Neural progenitor cell (in vitro differentiated cells): Measurements from ENCODE around the gene STKLD1. TPM values are rescaled to one million over a fixed set of nuclear protein-coding genes. Genes with fewer than 3 reads are reported as not detected.
A peak's percentile ranks its signal among the peaks of the same experiment; 100 is the strongest.
"Not testable (repeated sequence)": the region's sequence is repeated elsewhere in the genome, so short reads cannot be mapped to it uniquely, and the experiment has no call there.

Experiments
- DNase-seq: peaks from one replicate; pipeline ENCODE4 v3.0.0-alpha.2; 2016; ENCODE audit warnings: low spot score
- H2AFZ ChIP-seq: fragments of 200-600 bp; sonication (generic); replicated peaks from 2 replicates; pipeline ENCODE4 v1.6.1; 2016; ENCODE audit warnings: antibody characterized with exemption
- H3F3A ChIP-seq: fragments of 200-600 bp; sonication (generic); 2 replicates; pipeline ENCODE4 v1.6.1; 2016; ENCODE audit warnings: antibody characterized with exemption, low read depth
- H3K27ac ChIP-seq: fragments of 200-600 bp; sonication (generic); 2 replicates; pipeline ENCODE4 v1.5.1; 2016; ENCODE audit warnings: mild to moderate bottlenecking
- H3K27me3 ChIP-seq: fragments of 200-600 bp; sonication (generic); 2 replicates; pipeline ENCODE4 v1.6.1; 2016; ENCODE audit warnings: mild to moderate bottlenecking, moderate library complexity
- H3K36me3 ChIP-seq: fragments of 200-600 bp; sonication (generic); 2 replicates; pipeline ENCODE4 v1.5.1; 2016
- H3K4me1 ChIP-seq: fragments of 200-600 bp; sonication (generic); 2 replicates; pipeline ENCODE4 v1.6.1; 2016; ENCODE audit warnings: mixed run types
- H3K4me2 ChIP-seq: fragments of 200-600 bp; sonication (generic); 2 replicates; pipeline ENCODE4 v1.6.1; 2016
- H3K4me3 ChIP-seq: fragments of 200-600 bp; sonication (generic); 2 replicates; pipeline ENCODE4 v1.5.1; 2016
- H3K79me2 ChIP-seq: fragments of 200-600 bp; sonication (generic); 2 replicates; pipeline ENCODE4 v1.6.1; 2016; ENCODE audit warnings: low read depth
- H3K9ac ChIP-seq: fragments of 200-600 bp; sonication (generic); 2 replicates; pipeline ENCODE4 v1.6.1; 2016
- H3K9me3 ChIP-seq: fragments of 200-600 bp; sonication (generic); 2 replicates; pipeline ENCODE4 v1.5.1; 2016; ENCODE audit warnings: low read depth
- H4K20me1 ChIP-seq: fragments of 200-600 bp; sonication (generic); 2 replicates; pipeline ENCODE4 v1.6.1; 2016; ENCODE audit warnings: low read depth
- H3K27ac Mint-ChIP-seq: 3 replicates; pipeline ENCODE4 v1.8.0; 2021; ENCODE audit warnings: mixed read lengths
- H3K27me3 Mint-ChIP-seq: 2 replicates; pipeline ENCODE4 v1.8.0; 2022; ENCODE audit warnings: low read depth, mild to moderate bottlenecking, inconsistent platforms, moderate library complexity, mixed read lengths; ENCODE audit not compliant: insufficient read depth
- H3K36me3 Mint-ChIP-seq: 3 replicates; pipeline ENCODE4 v1.8.0; 2021; ENCODE audit warnings: mixed read lengths
- H3K4me1 Mint-ChIP-seq: 3 replicates; pipeline ENCODE4 v1.8.0; 2021; ENCODE audit warnings: mixed read lengths
- H3K4me3 Mint-ChIP-seq: 3 replicates; pipeline ENCODE4 v1.8.0; 2021; ENCODE audit warnings: mild to moderate bottlenecking, moderate library complexity, mixed read lengths
- H3K9me3 Mint-ChIP-seq: 3 replicates; pipeline ENCODE4 v1.8.0; 2020; ENCODE audit warnings: mixed read lengths
- EZH2 ChIP-seq: fragments of 200-600 bp; sonication (generic); IDR thresholded peaks from 2 replicates; pipeline ENCODE4 v1.6.1; 2017; ENCODE audit warnings: antibody characterized with exemption, mild to moderate bottlenecking, moderate library complexity
- EZH2phosphoT487 ChIP-seq: fragments of 200-600 bp; sonication (generic); IDR thresholded peaks from 2 replicates; pipeline ENCODE4 v1.6.1; 2017; ENCODE audit warnings: antibody characterized with exemption
- total RNA-seq: library from RNA; depleted of rRNA; stranded (reverse); fragments of >200 nt; gene quantifications from 2 replicates; pipeline ENCODE4 v1.2.3, GENCODE V29; 2015; ENCODE audit warnings: low replicate concordance
- TF ChIP-seq, protein P1 (sequence below): fragments of 200-600 bp; sonication (generic); IDR thresholded peaks from 2 replicates; pipeline ENCODE4 v1.5.1; 2017; ENCODE audit warnings: antibody characterized with exemption, mild to moderate bottlenecking

STKLD1 gene
- 0.58 and 0.65 TPM in 2 replicates for total RNA-seq

- H3K27ac ChIP-seq, result peak within 1 kb of the TSS; percentile 91
- H3K4me3 ChIP-seq, result peak within 1 kb of the TSS; percentile 99
- H4K20me1 ChIP-seq, result peaks cover 47% of the 10 kb centered on the region
- H3K27me3 ChIP-seq, result peaks cover 13% of the 10 kb centered on the region
- DNase-seq, result peak; percentile 99
- H3K9ac ChIP-seq, result peak within 1 kb of the TSS; percentile 94
- no peaks in the 10 kb centered on the region for H3K9me3 ChIP-seq
- Mint-ChIP-seq H3K27me3 (peaks cover 4% of the 10 kb centered on the region), H3K4me1 (peaks cover 13% of the 10 kb centered on the region), H3K36me3 (peaks cover 7% of the 10 kb centered on the region), H3K4me3 (peak within 1 kb of the TSS; percentile 99), H3K27ac (peak within 1 kb of the TSS; percentile 94), H3K9me3 (no peaks in the 10 kb centered on the region)
- H3K4me2 ChIP-seq, result peak within 1 kb of the TSS; percentile 92
- no peaks in the 10 kb centered on the region for H3F3A ChIP-seq
- TF ChIP-seq, protein P1, sequence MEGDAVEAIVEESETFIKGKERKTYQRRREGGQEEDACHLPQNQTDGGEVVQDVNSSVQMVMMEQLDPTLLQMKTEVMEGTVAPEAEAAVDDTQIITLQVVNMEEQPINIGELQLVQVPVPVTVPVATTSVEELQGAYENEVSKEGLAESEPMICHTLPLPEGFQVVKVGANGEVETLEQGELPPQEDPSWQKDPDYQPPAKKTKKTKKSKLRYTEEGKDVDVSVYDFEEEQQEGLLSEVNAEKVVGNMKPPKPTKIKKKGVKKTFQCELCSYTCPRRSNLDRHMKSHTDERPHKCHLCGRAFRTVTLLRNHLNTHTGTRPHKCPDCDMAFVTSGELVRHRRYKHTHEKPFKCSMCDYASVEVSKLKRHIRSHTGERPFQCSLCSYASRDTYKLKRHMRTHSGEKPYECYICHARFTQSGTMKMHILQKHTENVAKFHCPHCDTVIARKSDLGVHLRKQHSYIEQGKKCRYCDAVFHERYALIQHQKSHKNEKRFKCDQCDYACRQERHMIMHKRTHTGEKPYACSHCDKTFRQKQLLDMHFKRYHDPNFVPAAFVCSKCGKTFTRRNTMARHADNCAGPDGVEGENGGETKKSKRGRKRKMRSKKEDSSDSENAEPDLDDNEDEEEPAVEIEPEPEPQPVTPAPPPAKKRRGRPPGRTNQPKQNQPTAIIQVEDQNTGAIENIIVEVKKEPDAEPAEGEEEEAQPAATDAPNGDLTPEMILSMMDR, result no peak
- TF ChIP-seq EZH2phosphoT487, result no peak
- no peak for TF ChIP-seq EZH2
- peaks cover 48% of the 10 kb centered on the region for H3K79me2 ChIP-seq
- no peaks in the 10 kb centered on the region for H3K36me3 ChIP-seq
- H2AFZ ChIP-seq, result peak within 1 kb of the TSS; percentile 57
- peaks cover 4% of the 10 kb centered on the region for H3K4me1 ChIP-seq
These were observed at the start of gene STKLD1, which contains the start of gene SURF4 for GRCh38 chr9:133375724-133376654. TSS of gene STKLD1 (plus strand) at chr9:133376366. CDS start at chr9:133376474, 108 bp downstream. TSS of gene SURF4 (minus strand) at chr9:133376060. CDS start at chr9:133375969, 91 bp downstream.

DNA sequence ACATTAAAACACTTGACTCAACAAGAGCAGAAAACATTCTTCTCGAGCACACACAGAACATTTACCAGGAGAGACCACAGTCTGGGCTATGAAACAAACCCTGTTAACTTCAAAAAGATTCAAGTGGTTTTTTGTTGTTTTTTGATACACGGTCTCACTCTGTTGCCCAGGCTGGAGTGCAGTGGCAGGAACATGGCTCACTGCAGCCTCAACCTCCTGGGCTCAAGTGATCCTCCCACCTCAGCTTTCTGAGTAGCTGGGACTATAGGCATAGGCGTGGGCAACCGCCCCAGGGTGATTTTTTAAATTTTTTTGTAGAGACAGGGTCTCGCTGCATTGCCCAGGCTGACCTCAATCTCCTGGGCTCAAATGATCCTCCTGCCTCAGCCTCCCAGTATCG, 49.1 kb upstream of the STKLD1 start:
- not testable (repeated sequence) for H3K27me3 ChIP-seq, H4K20me1 ChIP-seq, H3K4me2 ChIP-seq, H3F3A ChIP-seq, H3K79me2 ChIP-seq, H3K4me1 ChIP-seq, H3K4me3 Mint-ChIP-seq, H3K36me3 ChIP-seq, H3K27ac ChIP-seq, H3K4me3 ChIP-seq, H3K9ac ChIP-seq, H2AFZ ChIP-seq, H3K27ac Mint-ChIP-seq, DNase-seq, H3K9me3 ChIP-seq, H3K4me1 Mint-ChIP-seq
- H3K36me3 Mint-ChIP-seq, result peaks cover 20% of the 10 kb centered on the region
- peaks cover 16% of the 10 kb centered on the region for H3K27me3 Mint-ChIP-seq
- peaks cover 18% of the 10 kb centered on the region for H3K9me3 Mint-ChIP-seq

DNA sequence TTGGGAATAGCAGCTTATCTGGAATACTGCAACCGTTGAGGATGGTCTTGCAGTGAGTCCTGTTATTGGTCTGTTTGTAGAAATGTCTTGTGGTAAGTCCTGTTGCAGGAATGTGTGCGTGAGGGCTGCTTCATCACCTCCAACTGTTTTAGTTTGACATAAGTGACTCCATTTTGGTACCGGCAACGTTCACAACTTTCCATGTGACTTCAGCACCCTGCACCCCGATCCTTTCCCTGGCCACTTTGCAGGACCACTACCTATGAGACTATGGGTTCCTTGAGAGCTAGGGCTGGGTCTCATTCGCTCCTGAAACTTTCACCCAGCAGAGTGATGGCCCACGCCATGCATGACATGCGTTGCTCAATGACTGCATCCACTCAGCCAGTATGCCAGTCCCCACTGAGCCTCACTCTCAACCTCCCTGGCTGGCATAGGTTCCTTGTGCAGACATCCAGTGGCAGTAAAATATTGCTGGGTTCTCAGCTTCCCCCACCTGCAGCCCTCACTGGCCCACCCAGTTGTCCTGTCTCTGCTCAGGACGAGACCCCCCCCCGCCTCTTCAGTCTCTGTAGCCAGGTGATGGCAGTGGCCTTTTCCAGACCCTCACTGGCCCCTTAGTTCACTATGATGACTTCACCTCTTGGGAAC, 48.2 kb upstream of the STKLD1 start:
- no peak overlapping the region for H2AFZ ChIP-seq
- no peak overlapping the region for H3K27ac ChIP-seq
- Mint-ChIP-seq H3K9me3 (peaks cover 18% of the 10 kb centered on the region), H3K4me3 (no peak overlapping the region), H3K27me3 (peaks cover 16% of the 10 kb centered on the region), H3K27ac (no peak overlapping the region), H3K4me1 (no peaks in the 10 kb centered on the region), H3K36me3 (peaks cover 28% of the 10 kb centered on the region)
- no peaks in the 10 kb centered on the region for H3K4me1 ChIP-seq
- no peak for DNase-seq
- peaks cover 6% of the 10 kb centered on the region for H3F3A ChIP-seq
- H3K4me2 ChIP-seq, result no peak overlapping the region
- H3K4me3 ChIP-seq, result no peak overlapping the region
- peaks cover 2% of the 10 kb centered on the region for H4K20me1 ChIP-seq
- no peaks in the 10 kb centered on the region for H3K79me2 ChIP-seq
- H3K27me3 ChIP-seq, result no peaks in the 10 kb centered on the region
- no peak for TF ChIP-seq EZH2
- TF ChIP-seq, protein P1, result no peak
- no peak for TF ChIP-seq EZH2phosphoT487
- H3K36me3 ChIP-seq, result no peaks in the 10 kb centered on the region
- no peak overlapping the region for H3K9ac ChIP-seq
- peaks cover 4% of the 10 kb centered on the region for H3K9me3 ChIP-seq
